Gastroesophageal sphincter (tissue), 3 donors: Measurements from ENCODE around the gene LUC7L2.

Experiments
- EP300 ChIP-seq: sonication (generic); formaldehyde crosslinking; IDR thresholded peaks from one replicate; pipeline ENCODE4 v1.6.1; 2017; ENCODE audit warnings: antibody characterized with exemption, mild to moderate bottlenecking
- POLR2A ChIP-seq, 2 donors: fragments of 450-650 bp; IDR thresholded peaks; one replicate each; pipeline ENCODE4 v1.6.1; 2017; ENCODE audit warnings: antibody characterized with exemption in 2 of 2, mild to moderate bottlenecking in 2 of 2, moderate library complexity in 1 of 2
- TF ChIP-seq, protein P1 (sequence below), 4 experiments: fragments of 200-600 bp in 2 of 4; fragments of 450-650 bp in 2 of 4; sonication (generic) in 1 of 4; IDR thresholded peaks; one replicate each; pipeline ENCODE4 v1.5.1; 2017 to 2019; ENCODE audit warnings: antibody characterized with exemption in 4 of 4, mild to moderate bottlenecking in 2 of 4, moderate library complexity in 2 of 4

DNA sequence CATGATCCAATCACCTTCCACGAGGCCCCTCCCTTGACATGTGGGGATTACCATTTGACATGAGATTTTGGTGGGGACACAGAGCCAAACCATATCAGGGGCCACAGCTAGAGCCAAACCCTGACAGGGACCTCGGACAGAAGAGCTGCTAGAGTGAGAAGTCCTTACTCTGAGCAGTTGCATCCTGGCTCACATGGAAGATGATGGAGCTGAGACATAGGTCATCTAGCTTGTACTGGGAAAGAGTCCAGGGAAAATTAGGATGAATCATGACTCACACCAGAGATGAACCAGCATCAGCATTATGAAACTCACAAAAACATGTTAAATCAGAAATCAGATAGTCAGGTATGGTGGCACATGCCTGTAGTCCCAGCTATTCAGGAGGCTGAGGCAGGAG is 31.3 kb upstream of the LUC7L2 start:
- TF ChIP-seq, protein P1, sequence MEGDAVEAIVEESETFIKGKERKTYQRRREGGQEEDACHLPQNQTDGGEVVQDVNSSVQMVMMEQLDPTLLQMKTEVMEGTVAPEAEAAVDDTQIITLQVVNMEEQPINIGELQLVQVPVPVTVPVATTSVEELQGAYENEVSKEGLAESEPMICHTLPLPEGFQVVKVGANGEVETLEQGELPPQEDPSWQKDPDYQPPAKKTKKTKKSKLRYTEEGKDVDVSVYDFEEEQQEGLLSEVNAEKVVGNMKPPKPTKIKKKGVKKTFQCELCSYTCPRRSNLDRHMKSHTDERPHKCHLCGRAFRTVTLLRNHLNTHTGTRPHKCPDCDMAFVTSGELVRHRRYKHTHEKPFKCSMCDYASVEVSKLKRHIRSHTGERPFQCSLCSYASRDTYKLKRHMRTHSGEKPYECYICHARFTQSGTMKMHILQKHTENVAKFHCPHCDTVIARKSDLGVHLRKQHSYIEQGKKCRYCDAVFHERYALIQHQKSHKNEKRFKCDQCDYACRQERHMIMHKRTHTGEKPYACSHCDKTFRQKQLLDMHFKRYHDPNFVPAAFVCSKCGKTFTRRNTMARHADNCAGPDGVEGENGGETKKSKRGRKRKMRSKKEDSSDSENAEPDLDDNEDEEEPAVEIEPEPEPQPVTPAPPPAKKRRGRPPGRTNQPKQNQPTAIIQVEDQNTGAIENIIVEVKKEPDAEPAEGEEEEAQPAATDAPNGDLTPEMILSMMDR (IDR thresholded peaks at IDR 0.05): no peak
- TF ChIP-seq POLR2A (IDR thresholded peaks at IDR 0.05): no peak
- TF ChIP-seq EP300: no peak
